HT-29 (cell line): Measurements from ENCODE around the gene TBX1. TPM values are rescaled to one million over a fixed set of nuclear protein-coding genes. Genes with fewer than 3 reads are reported as not detected.
"Not testable (repeated sequence)": the region's sequence is repeated elsewhere in the genome, so short reads cannot be mapped to it uniquely, and the experiment has no call there.

ENCODE experiments used
- DNase-seq: peaks from one replicate; pipeline ENCODE4 v3.0.0-alpha.2; 2015; ENCODE audit warnings: low spot score
- total RNA-seq: library from RNA; depleted of rRNA; stranded (reverse); fragments of >200 nt; shearing (Covaris generic); gene quantifications from 2 replicates; pipeline ENCODE4 v1.2.3, GENCODE V29; 2014

The TBX1 gene
- total RNA-seq, 1 experiment from 2014 or later = not detected

DNA sequence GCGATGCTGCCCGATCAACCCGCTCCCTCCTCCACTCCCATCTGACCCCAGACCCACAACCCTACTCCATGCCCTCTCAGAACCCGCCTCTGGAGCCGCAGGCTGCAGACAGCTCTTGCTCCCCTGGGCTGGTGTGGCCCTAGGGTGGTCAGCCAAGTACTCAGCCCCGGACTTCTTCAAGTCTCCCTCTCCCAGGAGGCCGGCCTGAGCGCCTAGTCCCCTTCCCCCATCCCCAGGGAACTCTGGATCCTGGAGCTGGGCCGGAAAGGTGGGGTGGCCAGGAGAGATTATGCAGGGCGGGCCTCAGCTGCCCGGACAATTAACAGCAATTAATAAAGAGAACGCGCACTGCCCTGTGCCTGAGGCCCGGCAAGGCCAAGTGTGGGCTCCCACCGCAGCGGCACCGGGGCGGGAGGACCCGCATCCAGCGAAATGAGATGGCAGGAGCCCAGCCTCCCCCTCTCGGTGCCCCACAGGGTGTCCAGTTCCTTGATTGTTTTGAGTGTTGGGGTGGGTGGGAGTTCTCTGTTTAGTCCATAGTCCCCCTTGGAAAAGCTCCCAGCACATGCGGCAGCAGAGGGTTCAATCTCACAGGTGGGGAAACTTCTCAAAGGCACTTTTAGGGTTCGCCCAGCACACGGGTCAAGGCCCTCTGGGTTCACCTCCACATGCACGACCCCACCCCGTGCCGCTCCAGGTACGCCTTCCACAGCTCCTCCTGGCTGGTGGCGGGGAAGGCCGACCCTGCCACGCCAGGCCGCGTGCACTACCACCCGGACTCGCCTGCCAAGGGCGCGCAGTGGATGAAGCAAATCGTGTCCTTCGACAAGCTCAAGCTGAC lies 3.1 kb downstream of the TBX1 start:
- no peak for DNase-seq

DNA sequence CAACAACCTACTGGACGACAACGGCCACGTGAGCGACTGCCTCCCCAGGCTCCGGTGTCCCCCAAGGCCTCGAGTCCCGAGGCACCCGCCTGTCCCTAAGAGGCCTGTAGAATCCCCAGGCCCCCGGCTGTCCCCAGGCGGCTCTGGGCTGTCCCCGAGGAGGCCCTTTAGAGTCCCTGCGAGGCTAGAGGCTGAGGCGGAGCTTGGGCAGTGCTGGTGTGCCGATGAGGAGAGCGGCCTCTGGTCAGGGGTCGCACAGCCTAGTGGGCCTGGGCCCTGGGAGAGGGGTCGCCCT lies 3.7 kb downstream of the TBX1 start:
- DNase-seq = no peak

DNA sequence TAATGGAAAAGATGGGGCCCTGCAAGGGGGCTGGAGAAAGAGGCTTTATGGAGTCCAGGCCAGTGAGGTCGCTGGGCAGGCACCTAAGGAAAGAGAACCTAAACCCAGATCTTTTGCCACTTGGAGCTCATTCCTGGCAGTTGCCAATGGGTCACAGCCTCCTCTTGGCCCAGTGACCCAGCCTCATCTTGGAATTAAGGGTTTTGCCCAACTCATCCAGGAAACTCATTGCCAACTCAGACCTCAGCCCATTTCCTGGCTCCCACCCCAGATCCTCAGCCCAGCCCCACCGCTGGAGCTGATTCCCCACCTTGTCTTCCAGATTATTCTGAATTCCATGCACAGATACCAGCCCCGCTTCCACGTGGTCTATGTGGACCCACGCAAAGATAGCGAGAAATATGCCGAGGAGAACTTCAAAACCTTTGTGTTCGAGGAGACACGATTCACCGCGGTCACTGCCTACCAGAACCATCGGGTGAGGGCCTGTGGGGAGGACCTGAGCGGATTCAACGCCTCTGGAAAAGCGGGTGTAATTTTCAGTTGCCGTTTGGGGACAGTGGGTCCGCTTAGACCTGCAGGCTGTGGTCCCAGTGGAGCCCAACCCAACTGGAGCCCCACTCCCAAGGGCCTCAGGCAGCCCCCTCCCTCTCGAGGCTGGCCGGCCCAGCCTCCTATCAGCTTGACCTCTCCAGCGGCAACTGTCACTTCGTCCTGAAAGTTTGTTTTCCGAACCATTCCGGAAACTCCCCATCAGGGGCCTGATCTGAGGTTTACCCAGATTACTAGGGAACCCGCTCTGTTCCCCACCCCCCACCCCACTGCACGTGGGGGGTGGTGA lies 4.3 kb downstream of the TBX1 start:
- DNase-seq = no peak

DNA sequence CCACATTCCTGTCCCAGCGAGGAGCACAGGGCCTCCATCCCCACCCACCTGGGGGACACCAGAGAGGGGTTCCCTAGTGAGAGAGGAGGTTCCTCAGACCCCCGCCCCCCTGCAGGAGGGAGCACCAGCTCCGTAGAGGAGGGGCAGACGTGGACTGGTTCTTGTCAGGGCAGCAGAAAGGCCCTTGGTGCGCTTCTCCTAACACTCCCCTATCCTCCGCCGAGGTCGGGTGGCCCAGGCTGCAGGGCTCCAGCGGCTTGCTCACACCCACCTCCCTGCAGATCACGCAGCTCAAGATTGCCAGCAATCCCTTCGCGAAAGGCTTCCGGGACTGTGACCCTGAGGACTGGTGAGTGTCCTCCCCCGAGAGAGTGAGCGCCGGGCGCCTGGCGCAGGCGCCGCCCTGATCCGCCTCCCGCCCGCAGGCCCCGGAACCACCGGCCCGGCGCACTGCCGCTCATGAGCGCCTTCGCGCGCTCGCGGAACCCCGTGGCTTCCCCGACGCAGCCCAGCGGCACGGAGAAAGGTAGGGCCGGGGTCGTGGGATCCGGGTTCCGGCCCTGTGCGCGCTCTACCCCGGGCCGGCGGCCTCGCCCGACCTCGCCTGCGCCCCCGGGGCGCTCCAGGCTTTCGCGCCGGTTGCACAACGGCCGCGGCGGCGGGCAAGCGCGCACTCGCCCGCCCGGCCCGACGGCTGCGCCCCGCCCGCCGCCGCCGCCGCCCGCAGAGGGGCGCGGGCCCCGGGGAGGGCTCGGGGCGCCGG lies 5.1 kb downstream of the TBX1 start:
- DNase-seq = no peak

DNA sequence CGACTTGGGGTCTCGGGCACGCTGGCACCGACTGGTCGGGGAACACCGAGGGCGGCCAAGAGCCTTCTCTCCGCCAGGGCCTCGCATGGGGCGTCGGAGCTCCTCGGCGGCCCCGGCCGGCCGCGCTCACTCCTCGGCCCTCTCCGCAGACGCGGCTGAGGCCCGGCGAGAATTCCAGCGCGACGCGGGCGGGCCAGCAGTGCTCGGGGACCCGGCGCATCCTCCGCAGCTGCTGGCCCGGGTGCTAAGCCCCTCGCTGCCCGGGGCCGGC lies 5.6 kb downstream of the TBX1 start:
- no peak for DNase-seq

DNA sequence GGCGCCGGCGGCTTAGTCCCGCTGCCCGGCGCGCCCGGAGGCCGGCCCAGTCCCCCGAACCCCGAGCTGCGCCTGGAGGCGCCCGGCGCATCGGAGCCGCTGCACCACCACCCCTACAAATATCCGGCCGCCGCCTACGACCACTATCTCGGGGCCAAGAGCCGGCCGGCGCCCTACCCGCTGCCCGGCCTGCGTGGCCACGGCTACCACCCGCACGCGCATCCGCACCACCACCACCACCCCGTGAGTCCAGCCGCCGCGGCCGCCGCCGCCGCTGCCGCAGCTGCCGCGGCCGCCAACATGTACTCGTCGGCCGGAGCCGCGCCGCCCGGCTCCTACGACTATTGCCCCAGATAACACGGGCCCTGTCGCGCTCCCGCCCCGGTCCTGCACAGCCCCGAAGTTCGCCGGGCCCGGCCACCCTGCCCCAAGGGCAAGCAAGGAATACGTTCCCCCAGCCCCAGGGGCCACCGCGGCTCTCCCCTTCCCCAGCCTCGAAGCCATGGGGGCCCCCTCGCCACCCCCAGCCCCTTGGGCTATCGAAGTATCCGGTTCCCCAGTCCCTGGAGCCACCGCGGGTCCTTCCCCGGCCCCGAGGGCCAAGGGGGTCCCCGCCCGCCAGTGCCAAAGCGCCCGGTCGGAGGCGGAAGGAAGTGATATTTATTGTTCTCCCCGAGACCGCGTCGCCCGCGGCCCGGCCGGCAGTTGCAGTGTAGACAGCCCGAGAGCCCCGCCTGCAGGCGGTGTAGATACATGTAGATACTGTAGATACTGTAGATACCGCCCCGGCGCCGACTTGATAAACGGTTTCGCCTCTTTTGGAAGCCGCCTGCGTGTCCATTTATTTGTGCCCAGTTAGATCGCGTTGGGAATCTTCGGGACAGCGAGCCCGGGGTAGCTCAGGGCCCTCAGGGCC lies 6.2 kb downstream of the TBX1 start:
- peak; percentile 69 for DNase-seq

DNA sequence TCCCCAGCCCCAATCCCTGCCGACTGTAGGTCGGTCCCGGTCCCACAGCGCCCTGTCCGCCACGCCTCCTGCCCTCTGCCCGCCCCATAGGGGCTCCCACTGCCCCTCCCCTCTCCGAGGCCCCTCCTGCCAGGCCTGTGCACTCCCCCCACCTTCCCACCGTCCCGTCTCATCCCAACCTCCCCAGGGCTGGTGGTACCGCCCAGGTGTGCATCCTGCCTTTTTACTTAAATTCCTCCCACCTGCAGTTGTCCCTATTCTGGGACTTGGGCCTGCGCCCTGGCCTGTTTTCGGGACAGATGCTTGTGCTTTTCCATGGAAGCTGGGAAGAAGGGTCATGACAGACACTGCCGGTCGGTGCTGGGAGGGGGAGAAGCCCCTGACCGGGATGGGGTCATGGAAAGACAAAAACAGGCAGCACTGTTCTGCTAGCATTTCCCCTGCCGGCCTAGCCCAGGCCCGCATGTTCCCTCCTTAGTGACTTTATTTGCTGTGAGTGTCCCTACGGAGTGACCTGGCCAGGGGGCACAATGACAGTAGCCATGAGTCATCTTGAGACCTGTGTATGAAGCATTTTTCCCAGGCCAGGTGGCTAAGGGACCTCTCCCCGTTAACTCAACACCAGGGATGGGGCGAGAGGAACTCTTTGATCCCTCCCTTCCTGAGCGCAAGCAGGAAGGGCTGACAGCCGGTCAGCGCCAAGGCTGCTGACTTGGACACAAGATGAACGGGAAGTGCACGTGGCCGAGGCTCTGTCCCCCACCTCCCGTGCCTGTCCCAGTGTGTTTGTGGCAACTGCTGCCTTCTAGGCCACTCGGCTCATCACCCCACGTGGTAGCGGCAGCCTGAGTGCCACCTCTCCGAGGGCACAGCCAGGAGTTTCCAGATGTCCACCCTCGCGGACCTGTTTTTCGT lies 7.1 kb downstream of the TBX1 start:
- no peak for DNase-seq

DNA sequence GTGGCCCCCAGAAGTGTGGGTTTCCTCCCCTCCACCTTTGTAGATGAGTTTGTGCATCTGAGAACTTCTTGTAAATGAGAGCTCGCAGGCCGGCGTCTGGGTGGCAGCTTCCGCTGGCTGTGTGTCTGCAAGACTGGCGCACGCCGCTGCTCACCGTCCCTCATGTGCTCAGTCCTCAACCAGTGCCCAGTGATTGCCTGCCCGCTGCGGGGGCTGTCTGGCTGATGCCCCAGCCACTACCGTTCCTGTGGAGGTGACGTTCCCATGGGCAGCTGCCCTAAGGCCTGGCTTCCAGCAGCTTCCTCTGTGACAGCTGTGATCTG lies 8.8 kb downstream of the TBX1 start:
- no peak for DNase-seq

DNA sequence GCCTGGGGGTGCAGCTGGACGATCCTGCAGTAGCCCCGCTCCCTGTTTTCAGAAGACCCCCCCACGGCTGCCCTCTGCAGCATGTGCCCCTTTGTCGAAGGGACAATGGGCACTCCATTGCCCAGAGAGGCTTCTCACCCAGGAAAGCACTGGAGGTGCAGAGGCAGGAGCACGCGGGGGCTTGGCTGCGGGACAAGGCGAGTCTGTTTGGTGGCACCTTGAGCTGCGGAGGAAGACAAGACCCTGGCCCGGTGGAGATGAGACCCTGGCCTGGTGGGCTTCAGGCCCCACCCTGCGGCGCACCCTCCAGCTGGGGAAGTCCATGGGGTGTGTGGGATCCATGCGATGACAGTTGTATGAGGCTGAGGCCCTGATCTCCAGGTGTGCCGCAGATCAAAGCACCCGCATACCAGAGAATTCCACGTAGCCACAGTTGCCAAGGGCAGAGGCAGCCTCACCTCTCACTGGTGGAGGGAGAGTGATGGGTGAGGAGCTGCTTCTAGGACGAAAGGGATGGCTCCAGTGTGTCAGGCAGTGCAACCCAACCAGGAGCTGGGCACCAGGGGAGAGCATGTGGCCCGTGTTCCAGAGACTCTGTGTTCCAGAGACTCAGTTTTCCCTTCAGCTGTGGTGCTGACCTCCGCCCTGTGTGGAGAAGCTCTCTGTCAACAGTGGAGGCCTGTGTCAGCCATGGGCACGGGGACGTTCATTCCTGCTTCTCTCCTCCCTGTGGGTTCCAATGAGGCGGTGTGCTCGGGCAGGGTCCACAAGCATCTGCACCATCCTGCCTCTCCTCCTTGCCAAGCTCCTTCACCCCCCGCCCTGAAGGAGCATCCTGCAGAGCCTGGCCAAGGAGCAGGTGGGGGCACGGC lies 10.0 kb downstream of the TBX1 start:
- DNase-seq = no peak

DNA sequence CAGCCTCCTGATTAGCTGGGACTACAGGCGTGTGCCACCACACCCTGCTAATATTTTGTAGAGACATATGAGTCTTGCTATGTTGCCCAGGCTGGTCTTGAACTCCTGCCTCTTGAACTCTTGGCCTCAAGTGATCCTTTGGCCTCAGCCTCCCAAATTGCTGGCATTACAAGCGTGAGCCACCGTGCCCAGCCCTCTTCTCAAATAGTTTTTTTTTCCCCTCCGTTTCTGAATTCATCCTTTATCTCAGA lies 11.8 kb downstream of the TBX1 start:
- DNase-seq = no peak

DNA sequence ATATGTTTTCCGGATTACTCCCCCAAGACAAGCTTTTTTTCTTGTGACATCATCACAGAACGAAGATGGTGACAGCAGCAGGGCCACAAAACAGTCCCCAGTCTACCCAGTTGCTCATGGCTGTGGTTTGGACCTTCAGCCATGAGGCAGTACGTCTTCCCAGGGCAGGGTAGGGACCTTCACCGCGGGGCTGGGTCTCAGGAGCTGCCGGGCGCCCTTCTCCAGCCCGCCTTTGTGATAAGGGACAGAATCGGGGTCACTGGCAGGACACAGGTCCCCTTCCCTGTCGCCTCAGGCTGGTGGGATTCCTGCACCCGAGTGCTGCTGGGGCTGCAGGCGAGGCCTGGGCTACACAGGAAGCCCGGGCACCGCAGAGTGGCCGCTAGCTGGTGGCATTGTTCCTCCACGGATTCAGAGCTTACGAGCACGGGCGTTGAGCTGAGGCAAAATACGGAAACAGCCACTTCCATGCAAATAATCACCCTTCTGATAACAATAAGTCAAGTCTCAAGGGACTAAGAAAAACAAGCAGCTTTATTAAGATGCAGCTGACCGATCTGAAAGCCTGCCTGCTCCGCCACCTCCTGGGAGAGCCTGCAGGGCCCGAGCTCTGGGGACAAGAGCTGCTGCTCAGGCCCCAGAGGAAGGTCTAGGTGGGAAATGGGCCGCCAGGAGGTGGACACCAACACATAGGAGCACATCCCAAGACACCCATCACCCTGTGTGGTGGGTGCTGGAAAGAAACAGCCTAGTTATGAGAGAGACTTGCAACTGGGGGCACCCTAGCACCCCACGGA lies 12.3 kb downstream of the TBX1 start:
- DNase-seq = no peak

DNA sequence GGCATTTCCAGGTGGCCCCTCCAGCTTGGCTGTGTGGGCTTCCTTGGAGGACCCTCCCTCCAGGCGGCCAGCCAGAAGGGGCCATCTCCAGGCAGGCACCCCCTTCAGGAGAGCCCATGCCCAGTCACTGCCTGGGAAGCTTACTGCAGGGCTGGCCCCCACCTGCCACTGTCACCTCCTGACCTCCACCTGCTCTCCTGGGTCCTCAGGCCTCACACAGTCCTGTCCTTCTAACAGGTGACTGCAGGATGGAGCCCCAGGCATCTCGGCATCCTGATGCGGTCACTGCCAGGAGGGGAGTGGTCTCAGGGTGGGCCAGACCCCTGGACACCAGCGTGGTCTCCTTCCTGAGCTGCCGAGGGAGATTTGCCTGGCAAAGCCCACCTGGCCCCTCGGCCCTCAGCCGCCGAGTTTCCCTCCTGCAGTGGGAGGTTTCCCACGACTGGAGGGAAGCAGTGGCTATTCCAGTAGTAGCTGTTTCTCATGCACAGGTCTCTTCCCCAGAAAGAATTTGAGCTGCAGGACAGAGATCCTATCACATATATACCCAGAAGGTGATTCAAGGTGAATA lies 13.0 kb downstream of the TBX1 start:
- no peak for DNase-seq

DNA sequence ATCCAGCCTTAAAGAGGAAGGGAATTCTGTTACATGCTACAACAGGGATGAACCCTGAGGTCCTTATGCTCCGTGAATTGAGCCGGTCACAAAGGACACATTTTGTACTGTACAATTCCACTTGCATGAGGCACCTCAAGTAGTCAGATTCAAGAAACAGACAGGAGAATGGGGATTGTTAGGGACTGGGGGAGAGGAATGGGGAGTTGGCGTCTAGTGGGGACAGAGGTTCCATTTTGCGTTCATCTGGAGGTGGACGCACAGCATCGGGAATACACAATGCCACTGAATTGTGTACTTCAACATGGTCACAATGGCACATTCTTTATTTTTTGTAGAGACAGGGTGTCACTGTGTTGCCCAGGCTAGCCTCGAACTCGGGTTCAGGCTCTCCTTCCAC lies 14.1 kb downstream of the TBX1 start:
- no peak for DNase-seq

DNA sequence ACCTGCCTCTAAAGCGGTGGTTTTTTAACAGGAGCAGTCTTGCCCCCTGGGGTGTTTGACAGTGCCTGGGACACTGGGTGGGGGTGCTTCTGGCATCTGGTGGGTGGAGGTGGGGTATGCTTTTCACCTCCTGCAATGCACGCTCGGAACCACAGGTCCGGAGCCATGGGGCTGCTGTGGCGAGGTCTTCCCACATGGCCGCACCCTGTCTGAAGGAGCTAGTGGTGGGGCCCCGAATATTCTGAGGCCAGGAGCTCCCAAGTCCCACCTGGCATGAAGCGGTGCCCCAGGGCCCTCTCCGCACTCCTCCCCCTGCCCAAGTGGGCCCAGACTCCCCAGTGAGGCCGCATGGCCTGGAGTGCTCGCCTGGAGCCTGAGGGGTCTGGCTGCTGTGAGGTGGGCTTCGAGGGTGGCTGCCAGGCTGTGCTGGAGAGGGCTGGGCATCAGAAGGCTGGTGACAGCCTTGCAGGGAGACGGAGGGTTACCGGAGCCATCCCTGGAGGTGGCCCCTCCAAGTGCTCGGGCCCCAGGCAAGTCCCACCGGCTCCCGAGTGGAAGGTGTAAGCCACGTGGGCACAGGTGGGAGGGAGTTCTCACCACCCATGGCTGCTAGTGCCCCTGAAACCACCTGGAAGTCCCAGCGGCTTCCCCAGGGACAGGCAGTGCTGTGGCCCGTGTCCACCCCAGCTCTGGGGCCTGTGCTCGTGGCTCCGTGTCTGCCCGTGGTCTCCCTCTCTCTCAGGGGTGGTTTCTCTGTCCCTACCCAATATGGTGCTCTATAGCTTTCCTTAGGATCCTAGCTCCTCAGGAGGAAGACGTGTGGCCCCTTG lies 15.1 kb downstream of the TBX1 start:
- no peak for DNase-seq

DNA sequence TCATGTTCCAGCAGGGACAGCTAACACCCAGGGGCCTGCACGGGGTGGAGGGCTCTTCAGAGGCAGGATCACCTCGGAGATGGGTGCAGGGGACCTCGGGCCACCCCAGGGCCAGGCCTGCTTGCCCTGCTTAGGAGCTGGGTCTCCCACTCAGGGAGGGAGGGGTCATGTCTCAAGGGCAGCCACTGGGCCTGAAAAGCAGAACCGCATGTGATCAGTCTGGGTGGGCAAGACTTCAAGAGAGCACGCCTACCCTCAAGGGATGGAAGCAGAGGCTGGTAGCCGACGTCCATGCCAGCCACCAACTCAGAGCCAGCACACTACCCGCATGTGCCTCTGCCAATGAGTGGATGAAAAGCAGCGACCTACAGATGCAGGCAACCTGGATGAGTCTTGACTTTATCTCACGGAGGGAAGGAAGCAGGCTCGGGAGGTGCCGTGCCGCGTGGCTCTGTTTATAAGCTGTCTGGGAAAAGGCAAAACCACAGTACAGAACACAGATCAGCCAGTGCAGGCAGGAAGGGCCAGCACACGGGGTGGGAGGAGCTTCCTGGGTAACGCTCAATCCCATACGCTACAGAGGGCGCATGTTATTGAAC lies 16.0 kb downstream of the TBX1 start:
- no peak for DNase-seq

DNA sequence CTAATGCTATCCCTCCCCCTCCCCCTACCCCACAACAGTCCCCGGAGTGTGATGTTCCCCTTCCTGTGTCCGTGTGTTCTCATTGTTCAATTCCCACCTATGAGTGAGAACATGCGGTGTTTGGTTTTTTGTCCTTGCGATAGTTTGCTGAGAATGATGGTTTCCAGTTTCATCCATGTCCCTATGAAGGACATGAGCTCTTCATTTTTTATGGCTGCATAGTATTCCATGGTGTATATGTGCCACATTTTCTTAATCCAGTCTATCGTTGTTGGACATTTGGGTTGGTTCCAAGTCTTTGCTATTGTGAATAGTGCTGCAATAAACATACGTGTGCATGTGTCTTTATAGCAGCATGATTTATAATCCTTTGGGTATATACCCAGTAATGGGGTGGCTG lies 16.6 kb downstream of the TBX1 start:
- not testable (repeated sequence) for DNase-seq

DNA sequence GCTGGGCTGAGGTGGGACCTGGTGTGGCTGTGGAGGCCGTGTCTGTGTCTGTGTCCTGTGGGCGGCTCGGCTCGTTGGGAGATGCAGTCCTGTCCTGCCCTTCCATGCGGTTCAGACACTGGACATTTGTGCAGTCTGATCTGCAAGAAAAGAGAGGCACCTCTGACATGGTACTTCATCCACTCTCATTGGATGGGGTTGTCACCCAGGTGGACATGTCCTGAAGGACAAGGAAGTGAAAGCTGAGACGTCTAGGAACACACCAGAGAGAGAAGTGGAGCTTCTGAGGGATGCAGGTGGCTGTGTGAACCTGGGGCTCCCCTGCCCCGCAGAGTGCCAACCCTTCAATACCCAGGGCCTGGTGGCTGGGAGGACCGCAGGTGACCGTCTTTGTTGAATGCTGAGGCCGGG lies 18.4 kb downstream of the TBX1 start:
- DNase-seq = no peak
